NB4 (cell line): ENCODE measurements around the gene RAB7A.
"Not testable (repeated sequence)": the region's sequence is repeated elsewhere in the genome, so short reads cannot be mapped to it uniquely, and the experiment has no call there.

ENCODE experiments used
- DNase-seq: peaks from one replicate; pipeline ENCODE4 v3.0.0; 2010; ENCODE audit warnings: low read depth
- H3K4me3 ChIP-seq: one replicate; pipeline ENCODE4 v1.5.1; 2011; ENCODE audit warnings: mild to moderate bottlenecking, low read depth, low read length, moderate library complexity
- CTCF ChIP-seq: IDR thresholded peaks from one replicate; pipeline ENCODE4 v1.5.1; 2012; ENCODE audit warnings: low read depth, low read length
- MAX ChIP-seq: IDR thresholded peaks from 2 replicates; pipeline ENCODE4 v1.6.1; 2011; ENCODE audit warnings: low read depth, low read length
- MYC ChIP-seq: IDR thresholded peaks from 2 replicates; pipeline ENCODE4 v1.6.1; 2011; ENCODE audit warnings: low read depth, low read length
- POLR2A ChIP-seq: IDR thresholded peaks from 2 replicates; pipeline ENCODE4 v1.6.1; 2011; ENCODE audit warnings: mild to moderate bottlenecking; ENCODE audit not compliant: insufficient read length; ENCODE audit errors: extremely low read depth

Gene RAB7A

GRCh38 chr3:128707928-128708494 lies 18.0 kb upstream of the RAB7A start:
- no peak overlapping the region for H3K4me3 ChIP-seq
- DNase-seq: no peak
- no peak for TF ChIP-seq CTCF

- DNase-seq: no peak
- TF ChIP-seq MAX (no peak), MYC (no peak)
- no peak overlapping the region for H3K4me3 ChIP-seq
Measured at GRCh38 chr3:128709038-128709437, 16.9 kb upstream of the RAB7A start.

- H3K4me3 ChIP-seq: no peak overlapping the region
Measured at GRCh38 chr3:128709506-128710210, 16.3 kb upstream of the RAB7A start.

GRCh38 chr3:128710816-128711433 lies 15.1 kb upstream of the RAB7A start:
- no peak for DNase-seq
- no peak overlapping the region for H3K4me3 ChIP-seq
- TF ChIP-seq CTCF: no peak

More at GRCh38 chr3:128709506-128710210, 16.3 kb upstream of the RAB7A start:
- DNase-seq: no peak
- no peak for TF ChIP-seq CTCF
- no peak for TF ChIP-seq MAX
- TF ChIP-seq POLR2A: no peak
- no peak for TF ChIP-seq MYC

GRCh38 chr3:128712848-128713247 lies 13.1 kb upstream of the RAB7A start:
- H3K4me3 ChIP-seq: no peak overlapping the region
- no peak for DNase-seq
- TF ChIP-seq MYC (no peak), CTCF (no peak), MAX (no peak), POLR2A (no peak)

GRCh38 chr3:128714887-128715491 lies 11.0 kb upstream of the RAB7A start:
- TF ChIP-seq MYC (peak; percentile 57; the same call in 1 of the 2 replicates), POLR2A (no peak), MAX (0 out of 2 replicates have a peak, but pooled peaks have one; percentile 47)
- DNase-seq: peak; percentile 84
- H3K4me3 ChIP-seq: no peak overlapping the region

- H3K4me3 ChIP-seq: not testable (repeated sequence)
- peak; percentile 36 for DNase-seq
Measured at GRCh38 chr3:128718892-128719291, 7.1 kb upstream of the RAB7A start.
